ENCODE results near the gene C3. TPM values are rescaled to one million over a fixed set of nuclear protein-coding genes. Genes with fewer than 3 reads are reported as not detected.

The C3 gene
- total RNA-seq, 4 donors from 2014 or later = 28.8 to 155 (median 79.6) TPM

GRCh38 chr19:6721773-6722172 lies 1.3 kb upstream of the C3 start:
- intact Hi-C loops (cut with DNase I; ENCODE audit: low total_unique reads) = no loop called here
- 73 to 77% methylated on average over 5 of the region's 5 CpGs for WGBS, 2 donors

GRCh38 chr19:6721138-6721474 lies 656 bp upstream of the C3 start:
- no peak for TF ChIP-seq CTCF (IDR thresholded peaks at IDR 0.05)
- no peak for TF ChIP-seq POLR2A (IDR thresholded peaks at IDR 0.05)
- H3K4me3 ChIP-seq (ENCODE audit: low read depth, poor library complexity, severe bottlenecking) = no peak overlapping the region
- DNase-seq (ENCODE audit: low spot score in 2 of 2) = no peak
- intact Hi-C loops (cut with DNase I; ENCODE audit: low total_unique reads) = no loop called here

More at GRCh38 chr19:6721773-6722172, 1.3 kb upstream of the C3 start:
- TF ChIP-seq POLR2A (IDR thresholded peaks at IDR 0.05) (no peak), CTCF (IDR thresholded peaks at IDR 0.05) (no peak)
- H3K4me3 ChIP-seq (ENCODE audit: low read depth, poor library complexity, severe bottlenecking) = no peak overlapping the region
- DNase-seq (ENCODE audit: low spot score in 2 of 2) = no peak

- no peak for DNase-seq (ENCODE audit: low spot score in 2 of 2)
- 84 to 91% methylated on average over 3 of the region's 3 CpGs for WGBS, 2 donors
- no peak overlapping the region for H3K4me3 ChIP-seq (ENCODE audit: low read depth, poor library complexity, severe bottlenecking)
- intact Hi-C loops (cut with DNase I; ENCODE audit: low total_unique reads) = no loop called here
- TF ChIP-seq CTCF (IDR thresholded peaks at IDR 0.05) (no peak), POLR2A (IDR thresholded peaks at IDR 0.05) (no peak)
Observed at GRCh38 chr19:6719992-6720368, 470 bp downstream of the C3 start.

- no peak for TF ChIP-seq POLR2A (IDR thresholded peaks at IDR 0.05)
- WGBS, 2 donors = 69 to 77% methylated on average over 6 of the region's 6 CpGs
- intact Hi-C loops (cut with DNase I; ENCODE audit: low total_unique reads) = no loop called here
- DNase-seq (ENCODE audit: low spot score in 2 of 2) = no peak
- H3K4me3 ChIP-seq (ENCODE audit: low read depth, poor library complexity, severe bottlenecking) = no peak overlapping the region
Observed at GRCh38 chr19:6719540-6719861, 949 bp downstream of the C3 start.

GRCh38 chr19:6718741-6719539 lies 1.5 kb downstream of the C3 start:
- no peak for TF ChIP-seq POLR2A (IDR thresholded peaks at IDR 0.05)
- no peak for TF ChIP-seq CTCF (IDR thresholded peaks at IDR 0.05)
- no peak for DNase-seq (ENCODE audit: low spot score in 2 of 2)
- intact Hi-C loops (cut with DNase I; ENCODE audit: low total_unique reads) = no loop called here
- no peak overlapping the region for H3K4me3 ChIP-seq (ENCODE audit: low read depth, poor library complexity, severe bottlenecking)
- 68 to 71% methylated on average over 20 to 21 of the region's 21 CpGs for WGBS, 2 donors

GRCh38 chr19:6718111-6718740 lies 2.2 kb downstream of the C3 start:
- 72 to 78% methylated on average over 23 of the region's 23 CpGs for WGBS, 2 donors
- no peak for DNase-seq (ENCODE audit: low spot score in 2 of 2)
- H3K4me3 ChIP-seq (ENCODE audit: low read depth, poor library complexity, severe bottlenecking) = no peak overlapping the region
- intact Hi-C loops (cut with DNase I; ENCODE audit: low total_unique reads) = no loop called here
- TF ChIP-seq POLR2A (IDR thresholded peaks at IDR 0.05) (no peak), CTCF (IDR thresholded peaks at IDR 0.05) (no peak)
